Inflammatory macrophage treated with lipopolysaccharide for 4 hours (primary cell): Measurements from ENCODE around the gene RAD1.
"Not testable (repeated sequence)": the region's sequence is repeated elsewhere in the genome, so short reads cannot be mapped to it uniquely, and the experiment has no call there.

Experiments used
- DNase-seq: peaks from one replicate; pipeline ENCODE4 v3.0.0-alpha.2; 2020

Gene RAD1

DNA sequence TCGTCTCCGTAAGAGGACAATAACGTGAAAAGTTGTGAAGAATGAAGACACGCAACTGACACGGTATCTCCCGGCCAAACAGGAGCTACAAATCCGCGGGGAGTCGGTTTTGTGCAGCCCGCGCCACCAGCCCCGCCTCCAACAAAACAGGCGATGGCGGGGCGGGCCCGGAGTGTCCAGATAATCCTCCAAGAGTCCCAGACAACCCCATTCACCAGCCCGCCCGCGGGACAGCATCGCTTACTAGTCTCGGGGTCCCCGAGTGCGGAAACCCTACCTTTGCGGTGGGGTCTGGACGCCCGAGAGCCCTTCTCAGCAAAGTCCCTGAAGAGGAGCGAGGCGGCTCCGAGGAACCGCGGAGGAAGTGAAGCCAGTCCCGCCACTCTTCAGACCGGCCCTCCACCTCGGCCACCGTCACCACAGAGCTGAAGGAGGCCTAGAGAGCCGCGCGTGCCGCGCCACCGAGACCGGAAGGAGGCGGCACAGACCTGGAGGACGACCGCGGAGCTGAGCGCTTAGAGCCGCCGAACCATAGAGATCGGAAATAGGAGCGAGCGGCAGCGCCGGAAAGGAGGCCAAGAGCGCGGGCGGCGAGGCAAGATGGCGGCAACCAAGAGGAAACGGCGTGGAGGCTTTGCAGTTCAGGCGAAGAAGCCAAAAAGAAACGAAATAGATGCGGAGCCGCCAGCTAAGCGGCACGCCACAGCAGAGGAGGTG lies at the start of gene RAD1, which contains the start of gene BRIX1:
Gene RAD1 (minus strand): TSS at position 366 of the 717 bp plus-strand sequence. CDS start 612 bp downstream, outside the sequence.
Gene BRIX1 (plus strand): TSS at position 573 of the 717 bp plus-strand sequence. CDS start 28 bp downstream, at position 601.
- peak; percentile 98 for DNase-seq

GRCh38 chr5:34959323-34959722 lies 44.0 kb upstream of the RAD1 start:
- DNase-seq, result no peak

DNA sequence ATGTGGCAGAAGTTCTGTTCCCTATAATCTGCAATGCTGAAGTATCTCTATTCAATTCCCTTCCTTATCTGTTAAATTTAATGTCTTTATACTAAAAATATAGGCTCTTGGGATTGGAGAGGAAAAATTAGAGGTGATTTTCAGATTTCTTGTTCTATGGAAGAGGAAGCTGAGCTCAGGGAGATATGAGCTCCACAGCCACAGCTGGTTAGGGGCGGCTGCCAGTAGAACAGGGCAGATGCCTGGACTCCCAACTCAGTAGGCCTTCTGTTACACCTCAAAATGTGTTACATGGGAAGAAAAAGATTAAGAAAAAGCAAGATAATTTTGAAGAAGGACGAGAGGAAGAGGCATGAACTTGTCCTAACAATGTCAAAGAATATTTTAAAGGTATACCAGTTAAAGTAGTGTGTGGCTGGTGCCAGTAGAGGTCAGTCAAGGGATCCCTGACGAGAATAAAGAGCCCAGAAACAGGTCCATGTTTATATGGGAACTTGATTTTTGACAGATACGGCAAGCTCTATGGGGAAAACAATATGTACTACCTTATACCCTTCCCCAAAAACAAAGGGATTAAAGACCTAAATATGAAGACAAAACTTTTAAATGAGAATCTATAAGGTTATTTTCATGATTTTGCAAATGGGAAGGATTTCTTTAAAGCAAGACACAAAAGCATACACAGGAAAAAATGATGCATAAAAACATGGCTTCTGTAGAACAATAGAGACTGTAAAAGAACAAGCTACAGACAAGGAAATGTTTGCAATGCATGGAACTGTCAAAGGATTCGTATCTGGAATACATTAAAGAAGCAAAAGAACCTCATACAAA lies 42.8 kb upstream of the RAD1 start:
- peak; percentile 8 for DNase-seq

DNA sequence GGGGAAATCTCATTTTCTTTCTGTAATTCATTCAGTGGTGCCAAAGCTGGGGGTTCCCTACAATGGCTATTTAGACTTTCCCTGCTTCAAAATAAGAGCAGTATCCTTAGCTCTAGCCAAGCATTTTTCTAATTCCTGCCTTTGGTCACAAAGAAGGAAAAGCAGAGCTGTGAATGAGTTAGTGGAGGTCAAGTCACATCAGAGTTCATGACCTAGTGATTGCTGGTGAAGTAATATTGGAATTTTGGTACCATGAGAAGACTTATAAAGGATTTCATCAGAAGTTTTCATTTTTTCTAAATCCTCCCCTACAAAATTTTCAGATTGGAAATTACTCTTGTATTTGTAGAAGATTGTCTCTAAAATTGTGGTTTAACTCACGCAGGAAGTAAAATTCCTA lies 42.0 kb upstream of the RAD1 start:
- peak; percentile 59 for DNase-seq

GRCh38 chr5:34944460-34945047 lies 29.2 kb upstream of the RAD1 start:
- no peak for DNase-seq

DNA sequence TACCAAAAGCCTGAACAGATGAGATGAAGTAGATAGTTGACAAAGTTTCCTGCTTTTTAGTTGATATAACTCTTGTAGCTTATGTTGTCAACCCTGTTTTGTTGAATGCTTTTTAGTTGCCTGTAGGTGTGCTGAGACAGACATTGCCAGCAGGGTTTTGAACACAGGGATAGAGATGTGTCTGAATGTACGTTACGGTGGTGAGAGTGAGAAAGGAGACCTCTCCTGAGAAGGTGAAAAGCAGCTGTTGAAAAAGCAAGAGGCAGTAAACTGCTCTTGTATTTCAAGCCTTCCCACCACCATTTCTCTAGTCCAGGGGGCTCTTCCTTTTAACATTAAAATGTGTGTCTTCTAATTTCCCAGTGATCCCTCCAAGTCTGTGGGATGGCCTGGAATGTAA lies 28.7 kb upstream of the RAD1 start:
- DNase-seq, result no peak

- DNase-seq, result no peak
Observed at GRCh38 chr5:34941936-34942335, 26.6 kb upstream of the RAD1 start.

GRCh38 chr5:34932947-34933346 lies 17.6 kb upstream of the RAD1 start:
- DNase-seq, result no peak

GRCh38 chr5:34930870-34931269 lies 15.6 kb upstream of the RAD1 start:
- DNase-seq, result no peak

- DNase-seq, result no peak
Observed at GRCh38 chr5:34930462-34930844, 15.1 kb upstream of the RAD1 start.

- peak; percentile 86 for DNase-seq
Observed at GRCh38 chr5:34929720-34930461, 14.6 kb upstream of the RAD1 start.

DNA sequence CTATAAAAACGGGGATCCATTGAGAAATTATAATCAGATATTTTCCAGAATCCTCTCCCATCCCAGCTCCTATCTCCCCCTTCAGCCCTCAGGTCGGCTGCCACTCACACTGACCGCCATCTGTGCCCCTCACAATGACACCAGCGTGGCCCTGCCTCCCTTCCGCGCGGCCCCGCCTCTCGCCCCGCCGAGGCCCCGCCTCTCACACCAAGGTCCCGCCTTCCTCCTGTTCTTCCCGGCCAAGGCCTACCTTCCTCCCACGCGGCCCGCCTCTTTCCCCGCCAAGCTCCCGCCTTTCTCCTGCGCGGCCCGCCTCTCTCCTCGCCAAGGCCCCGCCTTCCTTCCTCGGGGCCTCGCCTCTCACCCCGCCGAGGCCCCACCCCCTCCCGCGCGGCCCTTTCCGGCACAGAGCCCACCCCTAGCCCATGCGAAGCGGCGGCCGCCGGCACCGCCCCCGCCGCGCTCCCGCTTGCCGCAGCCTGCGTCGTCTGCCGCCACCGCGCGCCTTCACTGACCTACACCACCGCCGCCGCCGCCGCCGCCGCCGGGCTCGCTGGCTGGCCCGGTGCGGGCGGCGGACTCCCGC lies 13.9 kb upstream of the RAD1 start, which contains the start of gene DNAJC21:
Gene DNAJC21 (plus strand): TSS at position 426 of the 586 bp plus-strand sequence. CDS start 261 bp downstream, outside the sequence.
- peak; percentile 99 for DNase-seq

- DNase-seq, result peak; percentile 58
Observed at GRCh38 chr5:34928267-34928666, 13.0 kb upstream of the RAD1 start.

GRCh38 chr5:34927785-34928184 lies 12.5 kb upstream of the RAD1 start:
- no peak for DNase-seq

DNA sequence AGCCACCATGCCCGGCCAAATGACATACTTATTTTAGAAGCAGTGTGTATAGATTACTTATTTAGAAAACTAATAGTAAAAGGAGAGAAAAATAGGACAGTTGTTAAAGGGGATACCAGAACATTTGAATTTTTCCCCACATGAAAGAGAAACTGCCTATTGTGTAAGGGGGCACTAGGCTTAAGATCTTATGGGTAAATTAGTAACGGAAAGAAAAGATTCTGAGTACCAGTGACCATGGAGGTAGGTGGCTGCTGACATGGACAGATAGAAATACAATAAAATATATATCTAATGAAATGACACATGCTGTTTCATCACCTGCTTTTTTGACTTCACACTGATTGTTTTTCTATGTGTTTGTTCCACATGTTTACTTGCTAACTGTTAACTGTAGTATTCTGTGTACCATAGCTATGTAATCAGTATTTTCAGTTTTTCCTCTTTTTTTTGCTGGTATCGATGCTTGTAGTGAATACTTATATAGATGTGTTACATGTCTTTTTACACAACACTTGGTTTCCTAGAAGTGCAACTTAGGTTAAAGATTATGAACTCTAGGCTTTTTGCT lies 11.1 kb upstream of the RAD1 start:
- DNase-seq, result no peak

- DNase-seq, result no peak
Observed at GRCh38 chr5:34924462-34924765, 9.1 kb upstream of the RAD1 start.

GRCh38 chr5:34923694-34924461 lies 8.6 kb upstream of the RAD1 start:
- peak; percentile 45 for DNase-seq

DNA sequence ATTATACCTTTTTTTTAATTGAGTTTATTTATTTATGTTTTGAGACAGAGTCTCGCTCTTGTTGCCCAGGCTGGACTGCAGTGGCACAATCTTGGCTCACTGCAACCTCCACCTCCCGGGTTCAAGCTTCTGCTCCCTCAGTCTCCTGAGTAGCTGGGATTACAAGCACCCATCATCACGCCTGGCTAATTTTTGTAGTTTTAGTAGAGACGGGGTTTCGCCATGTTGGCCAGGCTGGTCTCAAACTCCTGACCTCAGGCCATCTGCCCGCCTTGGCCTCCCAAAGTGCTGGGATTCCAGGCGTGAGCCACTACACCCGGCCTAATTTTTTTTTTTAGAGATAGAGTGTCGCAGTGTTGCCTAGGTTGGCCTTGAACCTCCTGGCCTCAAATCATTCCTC lies 8.0 kb upstream of the RAD1 start:
- DNase-seq, result not testable (repeated sequence)

DNA sequence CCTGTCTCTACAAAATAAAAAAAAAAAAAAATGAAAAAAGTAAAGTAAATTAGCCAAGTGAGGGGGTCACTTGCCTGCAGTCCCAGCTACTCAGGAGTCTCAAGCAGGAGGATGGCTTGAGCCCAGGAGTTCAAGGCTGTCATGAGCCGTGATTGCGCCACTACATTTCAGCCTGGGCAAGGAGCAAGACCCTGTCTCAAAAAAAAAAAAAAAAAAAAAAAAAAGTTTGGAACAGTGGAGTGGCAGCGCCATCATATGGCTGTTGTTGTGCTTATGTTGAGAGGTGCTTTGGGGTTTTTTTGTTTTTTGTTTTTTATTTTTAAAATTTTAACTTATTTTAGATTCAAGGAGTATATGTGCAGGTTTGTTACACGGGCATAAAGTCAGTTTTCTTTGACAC lies 3.8 kb upstream of the RAD1 start:
- DNase-seq, result no peak

- no peak for DNase-seq
Observed at GRCh38 chr5:34918025-34918424, 2.7 kb upstream of the RAD1 start.

GRCh38 chr5:34916518-34916917 lies 1.2 kb upstream of the RAD1 start:
- DNase-seq, result no peak

GRCh38 chr5:34915856-34916192 lies 520 bp upstream of the RAD1 start:
- DNase-seq, result no peak
